Neural progenitor cell (in vitro differentiated cells): ENCODE measurements around the gene NIN.

Experiments used
- EZH2phosphoT487 ChIP-seq: fragments of 200-600 bp; sonication (generic); IDR thresholded peaks from 2 replicates; pipeline ENCODE4 v1.6.1; 2017; ENCODE audit warnings: antibody characterized with exemption
- TF ChIP-seq, protein P1 (sequence below): fragments of 200-600 bp; sonication (generic); IDR thresholded peaks from 2 replicates; pipeline ENCODE4 v1.5.1; 2017; ENCODE audit warnings: antibody characterized with exemption, mild to moderate bottlenecking

DNA sequence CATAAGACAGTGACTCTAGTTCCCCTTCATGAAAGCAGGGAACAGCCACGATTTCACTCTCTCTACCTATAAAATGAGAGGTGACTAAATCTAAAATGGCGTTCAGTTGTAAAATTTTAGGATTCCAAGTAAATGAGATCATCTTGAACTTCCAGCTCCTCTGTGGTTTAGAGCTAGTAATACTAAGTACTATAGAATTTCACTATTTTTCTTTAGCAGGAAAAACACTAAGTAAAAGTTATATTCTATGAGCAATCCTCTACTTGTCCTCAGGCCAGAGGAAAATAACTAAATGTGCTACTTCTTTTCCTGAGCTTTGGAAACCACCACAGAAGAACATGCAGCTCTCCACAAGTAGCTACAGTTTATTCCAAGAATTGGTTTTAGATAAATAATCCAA, 55.6 kb downstream of the NIN start:
- TF ChIP-seq, protein P1, sequence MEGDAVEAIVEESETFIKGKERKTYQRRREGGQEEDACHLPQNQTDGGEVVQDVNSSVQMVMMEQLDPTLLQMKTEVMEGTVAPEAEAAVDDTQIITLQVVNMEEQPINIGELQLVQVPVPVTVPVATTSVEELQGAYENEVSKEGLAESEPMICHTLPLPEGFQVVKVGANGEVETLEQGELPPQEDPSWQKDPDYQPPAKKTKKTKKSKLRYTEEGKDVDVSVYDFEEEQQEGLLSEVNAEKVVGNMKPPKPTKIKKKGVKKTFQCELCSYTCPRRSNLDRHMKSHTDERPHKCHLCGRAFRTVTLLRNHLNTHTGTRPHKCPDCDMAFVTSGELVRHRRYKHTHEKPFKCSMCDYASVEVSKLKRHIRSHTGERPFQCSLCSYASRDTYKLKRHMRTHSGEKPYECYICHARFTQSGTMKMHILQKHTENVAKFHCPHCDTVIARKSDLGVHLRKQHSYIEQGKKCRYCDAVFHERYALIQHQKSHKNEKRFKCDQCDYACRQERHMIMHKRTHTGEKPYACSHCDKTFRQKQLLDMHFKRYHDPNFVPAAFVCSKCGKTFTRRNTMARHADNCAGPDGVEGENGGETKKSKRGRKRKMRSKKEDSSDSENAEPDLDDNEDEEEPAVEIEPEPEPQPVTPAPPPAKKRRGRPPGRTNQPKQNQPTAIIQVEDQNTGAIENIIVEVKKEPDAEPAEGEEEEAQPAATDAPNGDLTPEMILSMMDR, result no peak
- no peak for TF ChIP-seq EZH2phosphoT487
